Hematopoietic multipotent progenitor cell treated with erythropoietin and hydrocortisone succinate and interleukin-3 and kit ligand, for 8 days (in vitro differentiated cells): ENCODE results near the gene NOB1.

Experiments used
- DNase-seq: peaks from one replicate; pipeline ENCODE4 v3.0.0-alpha.2; 2015

The NOB1 gene

GRCh38 chr16:69718111-69718764 lies 36.5 kb downstream of the NOB1 start:
- no peak for DNase-seq

DNA sequence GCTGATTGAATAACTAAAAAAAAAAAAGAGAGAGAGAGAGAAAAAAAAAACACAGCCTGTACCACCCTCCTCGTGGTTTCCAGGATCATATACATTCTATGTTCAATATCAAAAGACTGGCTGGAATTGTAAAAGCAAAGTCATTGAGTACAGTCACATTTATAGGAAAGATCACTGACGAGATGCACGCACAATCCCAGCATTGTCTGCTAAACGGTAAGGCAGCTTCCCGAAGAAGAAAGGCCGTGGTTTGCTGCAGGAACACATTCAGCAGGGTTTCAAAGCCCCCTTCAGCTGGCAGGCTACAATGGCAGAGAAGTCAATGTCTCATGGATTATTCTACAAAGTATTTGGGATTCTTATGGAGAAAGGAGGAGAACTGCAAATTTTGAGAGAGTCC lies 37.7 kb downstream of the NOB1 start:
- DNase-seq = no peak

DNA sequence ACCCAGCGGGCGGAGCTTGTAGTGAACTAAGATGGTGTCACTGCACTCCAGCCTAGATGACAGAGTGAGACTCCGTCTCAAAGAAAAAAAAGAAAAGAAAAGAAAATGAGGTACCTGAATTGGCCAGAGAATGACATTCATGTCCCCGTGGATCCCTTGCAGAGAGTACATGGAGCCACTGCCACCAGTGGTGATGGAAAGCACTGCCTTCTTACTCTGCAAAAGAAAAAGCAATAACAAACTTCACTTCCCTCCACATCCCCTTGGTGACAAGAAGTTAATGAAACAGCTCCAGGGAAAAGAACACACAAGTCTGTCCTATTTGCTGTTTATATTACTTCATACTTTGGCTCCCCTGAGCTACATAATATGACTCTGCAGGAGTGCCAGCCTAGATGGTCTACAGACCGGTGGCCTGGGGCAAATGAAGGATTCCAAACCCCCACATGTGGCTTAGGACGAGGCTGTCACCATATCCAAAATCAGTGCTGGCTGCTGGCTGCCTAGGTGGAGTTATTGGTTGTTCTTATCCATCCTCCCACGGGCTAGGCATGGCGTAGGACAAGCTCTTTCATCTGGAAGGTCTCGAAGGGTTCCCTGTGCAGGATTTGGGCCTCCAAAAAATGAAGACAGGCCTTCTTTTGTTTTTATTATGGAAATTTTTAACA lies 41.7 kb downstream of the NOB1 start:
- no peak for DNase-seq

DNA sequence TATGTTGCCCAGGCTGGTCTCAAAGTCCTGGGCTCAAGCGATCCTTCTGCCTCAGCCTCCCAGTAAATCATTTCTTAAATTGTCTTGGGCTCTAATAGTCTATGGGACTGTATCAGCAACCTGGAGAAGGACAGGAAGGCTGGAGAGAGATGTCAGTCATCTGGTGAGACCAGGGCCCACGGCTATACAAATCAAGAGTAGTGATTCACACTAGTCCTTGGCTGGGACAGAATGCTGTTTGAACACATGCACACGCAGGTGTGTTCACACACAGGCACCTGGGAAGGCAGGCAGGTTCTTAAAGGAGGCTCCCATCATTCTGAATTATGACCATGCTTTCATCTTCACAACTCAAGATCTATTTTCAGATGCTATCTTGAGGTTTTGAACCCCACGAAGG lies 42.4 kb downstream of the NOB1 start:
- no peak for DNase-seq

- no peak for DNase-seq
Measured at GRCh38 chr16:69711115-69711740, 43.5 kb downstream of the NOB1 start.

DNA sequence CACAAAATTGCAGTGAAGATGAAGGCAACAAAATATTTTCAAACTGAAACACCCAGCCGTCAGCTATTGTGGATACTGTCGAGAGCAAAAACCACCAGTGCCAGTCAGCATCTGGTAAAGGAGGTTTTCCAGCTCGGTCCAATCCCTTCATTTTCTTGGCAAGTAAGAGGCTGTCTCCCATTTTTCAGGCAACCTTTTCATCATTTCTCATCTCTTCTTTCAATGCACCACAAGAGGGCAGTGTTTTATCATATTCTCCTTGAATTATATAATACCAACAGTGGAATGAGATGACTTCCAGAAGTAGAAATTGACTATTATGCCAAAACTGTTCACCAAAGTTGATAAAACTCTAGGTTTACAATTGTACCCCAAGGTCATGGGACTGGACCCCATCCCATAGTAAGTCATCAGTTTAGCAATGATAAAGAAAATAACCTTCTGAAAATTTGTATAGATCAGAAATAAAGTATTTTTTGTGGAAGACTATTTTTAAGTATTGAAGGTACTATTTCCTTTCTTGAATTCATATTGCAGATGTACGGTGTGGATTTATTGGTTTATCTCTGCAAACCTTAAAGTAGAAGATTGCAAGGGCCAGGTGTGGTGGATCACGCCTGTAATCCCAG lies 45.2 kb downstream of the NOB1 start:
- DNase-seq = peak; percentile 86

GRCh38 chr16:69707920-69708683 lies 46.6 kb downstream of the NOB1 start:
- no peak for DNase-seq

DNA sequence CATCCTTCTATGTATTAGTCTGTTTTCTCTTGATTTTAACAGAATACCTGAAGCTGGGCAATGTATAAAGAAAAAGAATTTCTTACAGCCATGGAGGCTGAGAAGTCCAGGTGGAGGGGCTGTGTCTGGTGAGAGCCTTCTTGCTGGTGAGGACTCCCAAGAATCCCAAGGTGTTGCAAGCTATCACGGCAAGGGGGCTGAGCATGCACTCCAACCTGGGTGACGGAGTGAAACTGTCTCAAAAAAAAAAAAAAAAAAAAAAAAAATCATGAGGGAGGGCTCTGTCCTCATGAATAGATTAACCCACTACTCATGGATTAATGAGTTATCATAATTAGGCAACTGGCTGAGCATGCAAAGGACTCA lies 47.8 kb downstream of the NOB1 start:
- no peak for DNase-seq

- no peak for DNase-seq
Measured at GRCh38 chr16:69706256-69706974, 48.3 kb downstream of the NOB1 start.

DNA sequence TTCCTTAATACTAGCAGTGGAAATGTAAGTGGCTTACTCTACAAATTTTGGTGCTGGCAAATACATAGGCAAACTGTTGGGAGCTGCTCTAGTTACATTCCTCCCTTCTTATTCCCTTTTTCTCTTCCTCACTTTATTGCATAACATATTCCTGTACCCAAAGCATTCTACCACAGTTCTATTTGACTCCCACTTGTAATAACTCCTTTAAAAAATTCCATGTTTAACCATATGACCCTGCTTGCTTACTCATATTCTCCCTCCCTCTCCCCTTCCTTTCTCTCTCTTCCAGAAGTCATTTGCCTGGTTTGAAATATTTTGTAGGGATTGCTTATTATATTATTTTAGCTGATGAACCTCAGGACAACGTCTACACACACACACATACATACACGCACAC lies 51.1 kb downstream of the NOB1 start:
- no peak for DNase-seq

DNA sequence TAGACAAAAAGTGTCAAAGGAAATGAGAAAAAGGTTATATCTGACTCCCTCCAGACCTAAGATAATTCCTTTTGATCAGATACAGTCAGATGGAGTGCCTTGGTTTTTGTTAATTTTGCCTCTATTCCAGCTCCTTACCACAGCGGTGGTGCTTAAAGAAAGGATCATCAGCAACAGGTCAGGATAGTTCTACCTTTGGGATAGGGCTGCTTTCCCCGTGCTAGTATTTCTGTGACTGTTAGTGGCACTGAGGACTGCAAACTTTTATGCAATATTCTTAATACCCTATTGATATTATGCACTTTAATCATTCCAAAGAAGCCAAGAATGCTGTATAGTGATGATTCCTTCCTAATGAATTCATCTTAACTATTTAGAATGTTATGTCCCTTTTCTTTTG lies 52.9 kb downstream of the NOB1 start:
- DNase-seq = no peak

DNA sequence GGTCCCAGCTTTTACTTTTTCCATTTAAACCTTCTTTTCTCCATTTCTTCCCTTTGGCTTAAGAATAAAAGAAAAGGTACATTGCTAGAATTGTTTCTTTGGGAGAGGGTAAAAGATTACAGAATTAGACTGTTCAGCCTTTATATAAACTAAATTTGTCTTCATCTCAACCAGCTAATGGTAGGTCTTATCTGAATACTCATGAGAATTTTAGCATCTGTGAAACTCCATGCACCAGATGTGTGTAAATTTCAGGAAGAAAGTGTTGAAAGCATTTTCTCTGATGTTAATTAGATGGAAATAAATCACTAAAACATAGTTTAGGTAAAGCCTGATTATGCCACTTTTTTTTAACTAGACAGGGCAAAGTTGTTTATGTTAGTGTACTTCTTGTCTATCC lies 53.3 kb downstream of the NOB1 start:
- no peak for DNase-seq

DNA sequence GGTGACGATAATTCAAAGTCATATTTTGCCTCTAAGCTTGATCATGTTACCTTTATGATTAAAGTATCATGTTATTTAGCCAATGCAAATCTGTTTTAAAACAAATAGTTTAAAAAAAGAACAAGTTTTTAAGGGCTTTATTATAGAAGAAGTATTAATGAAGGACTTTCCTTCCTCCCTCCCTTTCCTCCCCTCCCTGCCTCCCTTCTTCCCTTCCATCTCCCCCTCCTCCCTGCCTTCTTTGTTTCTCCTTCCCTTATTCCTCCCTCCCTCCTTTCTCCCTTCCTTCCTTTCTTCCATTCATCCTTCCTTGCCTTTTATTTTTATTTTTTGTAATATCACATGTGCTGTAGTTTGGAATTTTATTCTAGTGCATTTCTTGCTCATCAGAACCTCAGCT lies 54.8 kb downstream of the NOB1 start:
- no peak for DNase-seq

- DNase-seq = peak; percentile 12
Measured at GRCh38 chr16:69698404-69698803, 56.3 kb downstream of the NOB1 start.

DNA sequence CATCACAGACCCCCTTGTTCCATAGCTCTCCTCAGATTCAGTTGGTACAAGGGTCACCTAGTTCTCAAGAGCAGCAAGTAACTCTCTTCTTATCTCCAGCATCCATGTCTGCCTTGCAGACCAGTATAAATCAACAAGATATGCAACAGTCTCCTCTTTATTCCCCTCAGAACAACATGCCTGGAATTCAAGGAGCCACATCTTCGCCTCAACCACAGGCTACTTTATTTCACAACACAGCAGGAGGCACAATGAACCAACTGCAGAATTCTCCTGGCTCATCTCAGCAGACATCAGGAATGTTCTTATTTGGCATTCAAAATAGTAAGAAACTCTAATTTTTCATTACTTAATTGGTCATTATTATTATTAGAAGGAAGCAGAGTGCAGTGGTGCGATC lies 60.8 kb downstream of the NOB1 start:
- DNase-seq = no peak

- no peak for DNase-seq
Measured at GRCh38 chr16:69691980-69692911, 62.5 kb downstream of the NOB1 start.
